GM12892 (cell line): Measurements from ENCODE around the gene NOVA2.

Source experiments
- POLR2A ChIP-seq: IDR thresholded peaks from 2 replicates; pipeline ENCODE4 v1.6.1; 2011; ENCODE audit warnings: low read depth, low read length, control low read depth
- POLR2AphosphoS5 ChIP-seq: IDR thresholded peaks from 2 replicates; pipeline ENCODE4 v1.6.1; 2011; ENCODE audit warnings: low read depth, low read length, control low read depth

- TF ChIP-seq POLR2AphosphoS5 = no peak
- TF ChIP-seq POLR2A = no peak
Measured at GRCh38 chr19:46002678-46003275, 29.1 kb upstream of the NOVA2 start.
